DMS53 (cell line): ENCODE measurements around the gene TENM4.

Source experiments
- DNase-seq: peaks from one replicate; lab custom pipeline; 2025; lab: John Stamatoyannopoulos, UW

The TENM4 gene

GRCh38 chr11:79119491-79120284, 321.1 kb downstream of the TENM4 start:
- no peak for DNase-seq

DNA sequence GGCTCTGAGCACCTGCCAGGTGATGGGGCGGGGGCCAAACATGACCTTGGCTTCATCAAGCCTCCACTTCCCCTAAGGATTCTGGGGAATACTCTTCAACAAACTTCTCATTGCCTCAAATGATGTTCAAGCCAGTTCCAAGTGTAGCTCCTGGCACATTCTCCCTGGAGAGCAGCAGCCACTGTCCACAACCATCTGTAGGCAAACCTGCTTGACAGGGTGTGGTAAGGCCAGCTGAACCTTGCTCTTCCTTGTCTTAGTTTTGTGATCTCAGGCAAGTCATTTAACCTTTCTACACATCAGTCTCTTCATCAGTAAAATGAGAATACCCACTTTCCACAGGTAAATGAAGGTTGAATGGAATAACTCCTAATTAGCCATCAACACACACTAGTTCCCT, 323.3 kb downstream of the TENM4 start:
- peak; percentile 23 for DNase-seq

GRCh38 chr11:79116600-79116999, 324.2 kb downstream of the TENM4 start:
- DNase-seq, result no peak

DNA sequence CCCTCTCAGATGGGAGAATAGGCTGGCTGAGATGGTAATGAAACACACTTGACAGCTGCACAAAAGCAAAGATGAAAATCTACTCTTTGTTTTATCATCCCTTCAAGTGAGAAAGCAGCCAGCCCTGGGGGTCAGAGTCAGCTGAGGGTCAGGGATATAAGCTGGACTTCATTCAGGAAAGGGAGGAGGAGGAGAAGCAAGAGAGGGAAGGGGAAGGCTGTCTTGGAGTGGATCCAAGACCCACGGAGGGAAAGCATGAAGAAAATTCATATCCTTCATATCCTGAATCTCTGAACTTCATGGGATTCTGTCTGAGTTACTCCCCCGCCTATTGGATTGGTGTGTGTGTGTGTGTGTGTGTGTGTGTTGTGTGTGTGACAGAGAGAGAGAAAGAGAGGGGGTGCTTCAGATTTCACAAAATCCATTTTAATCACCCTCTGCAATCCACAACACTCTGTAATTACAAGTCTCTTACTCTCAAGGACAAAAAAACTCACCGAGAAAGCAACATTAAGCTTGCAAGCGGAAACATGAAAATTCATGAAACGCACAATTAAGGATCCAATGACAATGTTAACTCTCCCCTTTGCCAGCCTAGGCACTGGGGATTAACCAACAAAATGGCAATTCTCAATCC, 327.7 kb downstream of the TENM4 start:
- DNase-seq, result no peak

- DNase-seq, result no peak
Measured at GRCh38 chr11:79110796-79111195, 330.0 kb downstream of the TENM4 start.

- no peak for DNase-seq
Measured at GRCh38 chr11:79110321-79110720, 330.5 kb downstream of the TENM4 start.

DNA sequence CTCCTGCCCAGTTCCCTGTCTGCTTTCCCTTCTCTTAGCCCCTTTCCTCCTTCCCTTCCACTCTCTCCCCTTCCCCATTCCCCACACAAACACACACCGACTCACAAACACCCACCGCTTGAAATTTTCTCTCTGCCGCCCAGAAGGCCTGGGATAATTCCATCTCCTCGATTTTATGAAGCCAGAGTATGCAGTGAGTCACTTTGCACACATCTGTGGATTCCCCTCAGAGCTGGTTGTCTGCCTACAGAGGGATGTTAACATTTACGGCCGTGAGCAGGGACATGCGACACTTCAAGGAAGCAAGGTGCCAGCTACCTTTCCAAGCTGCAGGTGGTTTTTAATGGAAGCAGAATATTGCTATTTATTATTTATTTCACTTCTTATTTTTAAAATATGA, 332.0 kb downstream of the TENM4 start:
- no peak for DNase-seq

DNA sequence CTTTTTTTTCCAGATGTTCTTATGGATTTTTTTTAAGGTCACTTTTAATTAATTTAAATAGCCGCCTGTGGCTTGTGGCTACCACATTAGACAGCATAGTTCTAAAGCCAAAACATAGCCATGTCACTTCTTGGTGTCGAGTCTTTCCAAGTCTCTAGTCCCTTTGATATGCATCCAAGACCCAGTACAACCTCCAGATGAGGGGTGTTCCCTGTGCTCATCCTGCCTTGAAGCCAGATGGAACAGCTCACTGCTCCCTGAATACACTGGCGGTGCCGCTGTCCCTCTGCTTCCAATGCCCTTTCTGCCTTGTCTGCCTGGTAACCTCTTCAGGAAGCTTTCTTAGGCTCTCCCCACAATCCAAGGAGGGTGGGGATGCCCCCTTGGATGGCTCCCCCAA, 338.0 kb downstream of the TENM4 start:
- no peak for DNase-seq

GRCh38 chr11:79101656-79102055, 339.2 kb downstream of the TENM4 start:
- no peak for DNase-seq

DNA sequence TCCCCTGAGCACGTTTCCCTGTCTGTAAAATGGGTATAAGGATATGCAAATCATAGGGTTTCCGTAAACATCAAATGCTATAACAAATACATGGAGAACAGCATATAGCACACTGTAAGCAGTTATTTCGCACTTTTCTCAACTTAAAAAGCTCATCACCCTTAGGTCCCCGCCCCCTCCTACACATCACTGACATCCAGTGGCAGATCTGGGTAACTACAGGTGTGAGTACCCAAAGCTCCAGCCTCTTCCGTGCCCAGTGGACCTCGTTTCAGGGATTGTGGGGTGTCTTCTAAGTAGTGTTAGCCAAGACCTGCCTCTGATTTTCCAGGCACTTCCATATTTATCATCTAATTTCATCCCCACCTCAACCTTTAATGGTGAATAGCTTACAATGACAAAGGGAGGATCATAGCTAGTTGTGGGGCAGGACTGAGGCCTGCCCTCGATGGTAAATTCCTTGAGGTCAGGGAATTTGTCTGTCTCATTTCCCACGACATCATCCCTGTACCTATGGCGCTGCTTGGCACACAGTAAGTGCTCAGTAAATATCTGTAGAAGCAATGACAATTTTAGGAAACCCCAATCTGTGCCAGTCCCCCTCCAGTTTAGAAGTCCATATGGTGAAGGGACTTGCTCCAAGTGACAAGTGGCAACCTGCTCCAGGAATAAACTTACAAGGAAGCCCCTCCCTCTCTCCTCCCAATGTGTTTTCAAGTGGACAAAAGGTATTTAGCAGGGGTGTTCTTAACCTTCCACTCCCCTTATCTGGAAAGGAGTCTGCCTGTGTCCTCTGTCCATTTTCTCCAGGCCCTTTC, 340.5 kb downstream of the TENM4 start:
- DNase-seq, result peak; percentile 85

DNA sequence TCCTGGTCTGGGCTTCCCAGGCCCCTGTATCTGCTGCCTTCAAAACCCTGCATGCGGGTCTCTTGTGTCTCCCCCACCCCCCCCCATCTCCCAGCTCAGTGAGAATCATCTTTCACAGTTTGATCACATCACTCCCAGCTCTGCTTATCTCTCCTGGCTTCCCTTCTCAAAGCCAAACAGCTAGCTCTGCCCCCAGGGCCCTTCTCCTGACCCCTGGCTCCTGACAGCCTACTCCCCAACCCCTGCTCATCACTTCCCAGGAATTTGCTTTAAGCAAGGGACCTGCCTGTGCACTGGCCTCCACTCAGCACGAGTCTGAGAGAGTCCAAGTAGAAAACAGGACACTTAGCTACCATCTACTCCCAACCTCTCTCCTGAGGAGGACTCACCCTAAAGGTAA, 342.7 kb downstream of the TENM4 start:
- no peak for DNase-seq

GRCh38 chr11:79097246-79097875, 343.5 kb downstream of the TENM4 start:
- DNase-seq, result no peak

- DNase-seq, result no peak
Measured at GRCh38 chr11:79095424-79095823, 345.4 kb downstream of the TENM4 start.

DNA sequence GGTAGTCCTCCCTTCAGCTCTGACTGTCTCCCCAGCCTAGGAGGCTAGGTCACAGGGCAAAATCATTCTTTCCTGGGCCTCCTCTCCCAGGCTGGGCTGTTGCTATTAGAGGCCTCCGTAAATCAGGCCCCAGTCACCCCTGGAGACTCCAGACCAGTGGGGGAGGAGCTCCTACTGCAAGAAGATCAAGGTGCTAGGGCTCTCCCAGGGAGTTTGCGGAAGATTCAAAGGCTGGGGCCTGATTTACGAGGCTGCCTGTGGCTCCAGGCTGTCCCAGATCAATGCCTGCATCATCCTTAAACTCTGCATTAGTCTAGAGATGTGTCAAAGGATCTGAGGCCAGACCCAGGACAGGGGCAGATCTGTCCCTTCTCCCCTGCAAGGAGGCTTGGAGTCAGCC, 346.2 kb downstream of the TENM4 start:
- DNase-seq, result no peak

DNA sequence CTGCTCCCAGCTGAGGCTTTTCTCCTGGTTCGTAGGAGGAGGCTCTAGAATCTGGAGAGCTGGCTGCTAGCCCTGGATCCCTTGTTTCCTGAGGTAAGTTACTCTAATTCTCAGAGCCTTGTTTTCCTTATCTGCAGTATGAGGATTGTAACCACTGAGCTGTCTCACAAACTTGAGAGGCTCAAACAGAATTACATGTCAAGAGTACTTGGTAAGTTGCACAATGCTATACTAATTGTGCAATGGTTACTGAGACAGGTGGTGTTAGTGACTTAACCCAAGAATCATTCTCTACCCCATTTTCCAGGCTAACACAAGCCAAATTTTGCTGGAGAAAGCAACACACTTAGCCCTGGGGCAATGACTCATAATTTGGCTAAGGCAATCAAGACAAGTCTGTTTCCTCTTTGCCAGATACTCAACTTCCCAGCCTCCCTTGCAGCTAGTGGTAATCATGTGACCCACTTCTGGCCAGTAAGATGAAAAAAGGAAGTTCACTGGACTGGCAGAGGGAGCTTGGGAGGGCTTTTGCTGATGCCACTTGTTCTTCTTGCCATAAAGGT, 348.0 kb downstream of the TENM4 start:
- peak; percentile 38 for DNase-seq

- DNase-seq, result no peak
Measured at GRCh38 chr11:79090191-79090705, 350.6 kb downstream of the TENM4 start.

DNA sequence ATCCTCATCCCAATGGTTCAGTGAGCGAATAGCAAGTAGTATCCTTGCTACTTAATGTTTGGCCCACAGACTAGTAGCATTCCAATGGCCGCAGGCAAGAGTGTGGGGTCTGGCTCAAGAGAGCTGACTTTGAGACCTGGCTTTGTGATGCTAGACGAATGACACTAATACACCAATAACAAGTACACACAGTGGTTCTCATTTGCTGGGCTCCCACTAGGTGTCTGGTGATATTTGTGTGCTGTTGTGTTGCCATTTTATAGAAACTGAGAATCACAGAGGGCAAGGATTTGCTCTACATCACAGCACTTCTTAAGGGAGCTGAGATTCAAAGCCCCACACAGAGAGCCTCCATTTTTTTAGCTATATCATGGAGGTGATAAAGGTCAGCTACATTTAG, 351.2 kb downstream of the TENM4 start:
- no peak for DNase-seq

- DNase-seq, result peak; percentile 48
Measured at GRCh38 chr11:79088967-79089366, 351.9 kb downstream of the TENM4 start.

- DNase-seq, result no peak
Measured at GRCh38 chr11:79087961-79088318, 352.9 kb downstream of the TENM4 start.

GRCh38 chr11:79087238-79087960, 353.4 kb downstream of the TENM4 start:
- DNase-seq, result no peak

DNA sequence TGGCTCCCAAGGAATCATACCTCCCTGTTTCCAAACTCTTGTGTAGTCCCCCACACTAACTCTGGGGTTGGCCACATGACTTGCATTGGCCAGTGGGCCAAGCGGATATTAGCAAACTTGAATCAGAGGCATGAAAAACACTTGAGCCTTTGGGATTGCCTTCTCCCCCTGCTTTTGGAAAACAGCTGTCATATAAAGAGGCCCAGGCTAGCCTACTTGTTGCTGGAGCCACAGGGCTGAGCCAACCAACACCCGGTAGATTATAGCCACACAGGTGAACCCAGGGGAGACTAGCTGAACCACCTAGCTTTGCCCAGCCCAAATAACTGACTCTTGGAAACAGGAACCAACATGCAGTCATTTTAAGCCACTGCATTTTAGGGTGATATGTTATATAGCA, 354.8 kb downstream of the TENM4 start:
- no peak for DNase-seq
